Trophoblast cell (in vitro differentiated cells and primary cell): ENCODE measurements around the gene CD40LG.

Source experiments
- DNase-seq, 2 donors: peaks; one replicate each; pipeline ENCODE4 v3.0.0-alpha.2; 2016
- H2AFZ ChIP-seq: 2 replicates; pipeline ENCODE4 v1.6.1; 2013; ENCODE audit warnings: low read length, moderate library complexity, mild to moderate bottlenecking; ENCODE audit not compliant: insufficient read depth, poor library complexity
- H2AK5ac ChIP-seq: 2 replicates; pipeline ENCODE4 v1.6.1; 2013; ENCODE audit warnings: mild to moderate bottlenecking, low read length
- H2BK120ac ChIP-seq: 2 replicates; pipeline ENCODE4 v1.6.1; 2013; ENCODE audit warnings: low read length, mild to moderate bottlenecking, moderate library complexity; ENCODE audit not compliant: insufficient read depth, poor library complexity
- H2BK12ac ChIP-seq: 2 replicates; pipeline ENCODE4 v1.6.1; 2013; ENCODE audit warnings: mild to moderate bottlenecking, low read length, moderate library complexity
- H2BK5ac ChIP-seq: 2 replicates; pipeline ENCODE4 v1.6.1; 2013; ENCODE audit warnings: low read length, low read depth, moderate library complexity, mild to moderate bottlenecking; ENCODE audit not compliant: poor library complexity
- H3K14ac ChIP-seq: 2 replicates; pipeline ENCODE4 v1.6.1; 2013; ENCODE audit warnings: mild to moderate bottlenecking, low read length
- H3K18ac ChIP-seq: 2 replicates; pipeline ENCODE4 v1.6.1; 2013; ENCODE audit warnings: mild to moderate bottlenecking, low read length
- H3K23ac ChIP-seq: 2 replicates; pipeline ENCODE4 v1.6.1; 2013; ENCODE audit warnings: low read length
- H3K27ac ChIP-seq: 2 replicates; pipeline ENCODE4 v1.5.1; 2013; ENCODE audit warnings: low read depth, mild to moderate bottlenecking, inconsistent platforms, low read length, moderate library complexity
- H3K27me3 ChIP-seq: 2 replicates; pipeline ENCODE4 v1.6.1; 2013; ENCODE audit warnings: inconsistent platforms, mild to moderate bottlenecking, low read length, moderate library complexity; ENCODE audit not compliant: insufficient read depth
- H3K36me3 ChIP-seq, 2 experiments: 1 replicate in 1 of 2; 2 replicates in 1 of 2; pipeline ENCODE4 v1.6.1; 2013; ENCODE audit warnings: low read length in 2 of 2, mild to moderate bottlenecking in 2 of 2, moderate library complexity in 1 of 2; ENCODE audit not compliant: insufficient read depth in 2 of 2, control insufficient read depth in 1 of 2
- H3K4ac ChIP-seq: 2 replicates; pipeline ENCODE4 v1.6.1; 2013; ENCODE audit warnings: low read depth, mild to moderate bottlenecking, low read length, moderate library complexity
- H3K4me1 ChIP-seq, 2 experiments: 1 replicate in 1 of 2; 2 replicates in 1 of 2; pipeline ENCODE4 v1.6.1; 2013; ENCODE audit warnings: low read length in 2 of 2, mild to moderate bottlenecking in 2 of 2, moderate library complexity in 1 of 2; ENCODE audit not compliant: insufficient read depth in 2 of 2, control insufficient read depth in 1 of 2
- H3K4me2 ChIP-seq: 2 replicates; pipeline ENCODE4 v1.6.1; 2013; ENCODE audit warnings: inconsistent platforms, mild to moderate bottlenecking, low read length, moderate library complexity
- H3K4me3 ChIP-seq: 2 replicates; pipeline ENCODE4 v1.5.1; 2013; ENCODE audit warnings: mild to moderate bottlenecking, low read depth, low read length, inconsistent platforms
- H3K79me1 ChIP-seq: one replicate; pipeline ENCODE4 v1.6.1; 2013; ENCODE audit warnings: low read length
- H3K79me2 ChIP-seq: 2 replicates; pipeline ENCODE4 v1.6.1; 2013; ENCODE audit warnings: low read length, mild to moderate bottlenecking; ENCODE audit not compliant: control insufficient read depth, insufficient read depth, poor library complexity
- H3K9ac ChIP-seq: 2 replicates; pipeline ENCODE4 v1.6.1; 2013; ENCODE audit warnings: mild to moderate bottlenecking, low read length
- H3K9me3 ChIP-seq: 2 replicates; pipeline ENCODE4 v1.6.1; 2013; ENCODE audit warnings: low read depth, mild to moderate bottlenecking, control low read depth, inconsistent platforms, low read length; ENCODE audit not compliant: insufficient read depth
- H4K12ac ChIP-seq: 2 replicates; pipeline ENCODE4 v1.6.1; 2013; ENCODE audit warnings: low read depth, mild to moderate bottlenecking, low read length, moderate library complexity
- H4K8ac ChIP-seq: 2 replicates; pipeline ENCODE4 v1.6.1; 2013; ENCODE audit warnings: low read depth, mild to moderate bottlenecking, low read length, moderate library complexity
- H4K91ac ChIP-seq: one replicate; pipeline ENCODE4 v1.6.1; 2013; ENCODE audit warnings: low read depth, mild to moderate bottlenecking, low read length, moderate library complexity
- WGBS: extraction: QIAGEN DNeasy Blood & Tissue Kit; methylation state at CpG from one replicate; pipeline ENCODE4 v1.1.7; 2013; ENCODE audit warnings: missing lambda C conversion rate; ENCODE audit not compliant: insufficient read length, insufficient coverage; ENCODE audit errors: extremely low coverage; 5-methylcytosine and 5-hydroxymethylcytosine counted together

CD40LG gene

DNA sequence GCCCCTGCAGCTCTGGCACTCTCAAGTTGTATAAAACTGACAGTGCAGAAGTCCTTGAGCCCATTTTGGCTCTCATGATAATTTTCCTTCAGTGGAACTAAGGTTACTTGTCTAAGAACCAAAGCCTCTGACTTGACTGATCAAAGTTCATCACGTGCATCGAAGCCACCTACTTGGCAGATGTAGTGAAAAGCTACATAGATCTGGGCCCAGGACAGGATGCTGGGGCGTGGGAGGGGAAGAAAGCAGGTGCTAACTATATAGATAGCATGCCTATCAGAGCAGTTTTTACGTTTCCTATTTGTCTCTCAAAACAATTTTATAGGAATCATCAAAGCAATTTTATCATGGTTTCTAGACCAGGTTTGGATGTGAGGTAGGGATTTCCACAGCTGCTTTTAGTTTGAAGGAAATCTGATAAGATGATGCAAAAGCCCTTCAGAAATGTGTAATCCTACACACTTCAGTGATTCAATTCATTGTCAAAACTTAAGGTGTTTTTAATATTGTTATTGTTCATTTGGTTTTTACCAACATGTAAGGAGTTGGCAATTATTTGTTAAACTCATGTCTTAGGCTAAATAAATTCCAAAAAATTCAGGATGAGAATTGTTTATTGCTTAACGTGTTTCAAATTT lies 1.2 kb upstream of the CD40LG start:
- no peaks in the 10 kb centered on the region for H3K36me3 ChIP-seq
- no peak overlapping the region for H2AFZ ChIP-seq
- H3K23ac ChIP-seq: no peak overlapping the region
- no peak overlapping the region for H3K4me3 ChIP-seq
- no peak overlapping the region for H3K4me2 ChIP-seq
- H3K14ac ChIP-seq: no peak overlapping the region
- no CpG with 5 or more reads among the region's 5 CpGs for WGBS
- no peaks in the 10 kb centered on the region for H3K79me2 ChIP-seq
- H2BK120ac ChIP-seq: no peak overlapping the region
- H2BK12ac ChIP-seq: no peak overlapping the region
- no peak for DNase-seq
- no peak overlapping the region for H3K4ac ChIP-seq
- H3K9me3 ChIP-seq: no peaks in the 10 kb centered on the region
- H4K8ac ChIP-seq: no peak overlapping the region
- H3K4me1 ChIP-seq: no peaks in the 10 kb centered on the region
- no peaks in the 10 kb centered on the region for H3K27me3 ChIP-seq
- no peak overlapping the region for H2BK5ac ChIP-seq
- no peak overlapping the region for H2AK5ac ChIP-seq
- H3K79me1 ChIP-seq: no peaks in the 10 kb centered on the region
- H4K91ac ChIP-seq: no peak overlapping the region
- no peak overlapping the region for H4K12ac ChIP-seq
- no peak overlapping the region for H3K27ac ChIP-seq
- H3K9ac ChIP-seq: no peak overlapping the region
- no peak overlapping the region for H3K18ac ChIP-seq

DNA sequence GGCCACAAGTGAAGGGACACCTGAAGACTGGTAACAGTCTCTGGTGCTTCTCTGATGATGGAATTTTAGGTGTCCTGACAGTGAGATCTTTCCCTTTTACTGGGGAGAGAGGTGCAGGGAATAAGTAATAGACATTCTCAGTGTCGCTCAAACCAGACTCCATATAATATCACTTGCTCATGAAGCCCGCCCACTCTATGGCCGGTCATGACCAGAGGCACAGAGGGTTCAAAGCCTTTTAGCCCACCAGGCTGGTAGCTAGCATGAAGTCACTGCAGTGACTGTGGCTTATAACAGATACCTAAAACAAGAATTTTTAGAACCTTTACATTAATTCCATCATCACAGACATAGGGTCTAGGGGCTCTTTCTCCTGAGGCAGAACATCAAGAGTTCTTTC lies 2.9 kb downstream of the CD40LG start:
- no peak overlapping the region for H2AK5ac ChIP-seq
- H3K9me3 ChIP-seq: no peaks in the 10 kb centered on the region
- no peak overlapping the region for H4K12ac ChIP-seq
- no peaks in the 10 kb centered on the region for H3K4me1 ChIP-seq
- H3K79me2 ChIP-seq: no peaks in the 10 kb centered on the region
- no peak overlapping the region for H3K4ac ChIP-seq
- no peak overlapping the region for H2BK120ac ChIP-seq
- H2BK12ac ChIP-seq: no peak overlapping the region
- H3K36me3 ChIP-seq: no peaks in the 10 kb centered on the region
- WGBS: no CpG with 5 or more reads among the region's 3 CpGs
- H3K27ac ChIP-seq: no peak overlapping the region
- no peak overlapping the region for H4K8ac ChIP-seq
- no peak overlapping the region for H3K4me3 ChIP-seq
- no peak overlapping the region for H3K14ac ChIP-seq
- H3K9ac ChIP-seq: no peak overlapping the region
- no peak for DNase-seq
- no peaks in the 10 kb centered on the region for H3K27me3 ChIP-seq
- no peak overlapping the region for H2BK5ac ChIP-seq
- no peak overlapping the region for H3K4me2 ChIP-seq
- no peak overlapping the region for H4K91ac ChIP-seq
- H3K23ac ChIP-seq: no peak overlapping the region
- no peak overlapping the region for H2AFZ ChIP-seq
- no peak overlapping the region for H3K18ac ChIP-seq
- H3K79me1 ChIP-seq: no peaks in the 10 kb centered on the region

- no peak overlapping the region for H3K18ac ChIP-seq
- H2BK12ac ChIP-seq: no peak overlapping the region
- no peak overlapping the region for H2AK5ac ChIP-seq
- no peak overlapping the region for H3K4ac ChIP-seq
- DNase-seq: no peak
- no peaks in the 10 kb centered on the region for H3K9me3 ChIP-seq
- no peak overlapping the region for H4K91ac ChIP-seq
- H3K36me3 ChIP-seq: no peaks in the 10 kb centered on the region
- H3K79me1 ChIP-seq: no peaks in the 10 kb centered on the region
- no CpG with 5 or more reads among the region's 6 CpGs for WGBS
- H3K4me1 ChIP-seq: no peaks in the 10 kb centered on the region
- H2AFZ ChIP-seq: no peak overlapping the region
- H4K12ac ChIP-seq: no peak overlapping the region
- no peak overlapping the region for H3K4me2 ChIP-seq
- H3K4me3 ChIP-seq: no peak overlapping the region
- no peaks in the 10 kb centered on the region for H3K79me2 ChIP-seq
- H2BK5ac ChIP-seq: no peak overlapping the region
- H3K9ac ChIP-seq: no peak overlapping the region
- no peak overlapping the region for H2BK120ac ChIP-seq
- no peak overlapping the region for H3K27ac ChIP-seq
- no peak overlapping the region for H3K14ac ChIP-seq
- H3K27me3 ChIP-seq: no peaks in the 10 kb centered on the region
- H4K8ac ChIP-seq: no peak overlapping the region
- H3K23ac ChIP-seq: no peak overlapping the region
Observed at GRCh38 chrX:136652822-136653723, 5.1 kb downstream of the CD40LG start.

- Histone ChIP-seq H3K4me1 (no peaks in the 10 kb centered on the region), H3K9me3 (no peaks in the 10 kb centered on the region), H4K8ac (no peak overlapping the region), H3K4me2 (no peak overlapping the region), H3K23ac (no peak overlapping the region), H3K27ac (no peak overlapping the region), H3K14ac (no peak overlapping the region), H4K12ac (no peak overlapping the region), H2AK5ac (no peak overlapping the region), H3K79me1 (no peaks in the 10 kb centered on the region), H2BK120ac (no peak overlapping the region), H3K4ac (no peak overlapping the region), H2BK12ac (no peak overlapping the region), H3K4me3 (no peak overlapping the region), H2AFZ (no peak overlapping the region), H2BK5ac (no peak overlapping the region), H3K18ac (no peak overlapping the region), H3K27me3 (no peaks in the 10 kb centered on the region), H3K9ac (no peak overlapping the region), H3K36me3 (no peaks in the 10 kb centered on the region), H3K79me2 (no peaks in the 10 kb centered on the region), H4K91ac (no peak overlapping the region)
- WGBS: no CpG with 5 or more reads among the region's 5 CpGs
- no peak for DNase-seq
Observed at GRCh38 chrX:136656361-136656964, 8.5 kb downstream of the CD40LG start.
